ENCODE data around the gene TUBAL3. TPM values are rescaled to one million over a fixed set of nuclear protein-coding genes. Genes with fewer than 3 reads are reported as not detected.

Gene TUBAL3
- total and polyA plus RNA-seq, 4 donors = 0.06 to 0.12 (median 0.06) TPM; not detected in 1

DNA sequence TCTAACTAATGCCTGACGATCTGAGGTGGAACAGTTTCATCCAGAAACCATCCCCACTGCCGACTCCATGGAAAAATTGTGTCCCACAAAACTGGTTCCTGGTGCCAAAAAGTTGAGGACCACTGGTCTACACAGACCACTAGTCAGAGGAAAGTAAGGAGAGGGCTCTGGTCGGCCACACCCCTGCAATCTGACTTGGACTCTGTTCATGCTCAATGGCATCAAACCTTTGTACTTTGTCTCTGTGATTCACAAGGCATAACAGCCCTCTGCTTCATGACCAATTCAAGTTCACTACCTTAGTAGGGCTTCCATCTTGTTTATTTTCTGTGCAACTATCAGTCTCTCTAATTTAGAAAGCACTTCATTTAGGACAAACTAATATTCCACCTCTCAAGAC is 1.8 kb downstream of the TUBAL3 start:
- no peaks in the 10 kb centered on the region for H3K9me3 ChIP-seq (ENCODE audit: control insufficient read depth in 4 of 4, insufficient read depth in 3 of 4, low read length in 3 of 4)
- DNase-seq (no peak), ATAC-seq (ENCODE audit: insufficient read depth, low FRiP score) (no peak)
- WGBS, 2 donors = 87 to 97% methylated on average over 3 of the region's 3 CpGs
- no peaks in the 10 kb centered on the region for H3K27me3 ChIP-seq (ENCODE audit: control insufficient read depth in 3 of 3, insufficient read depth in 3 of 3, low read length in 2 of 3)
- H3K4me3 ChIP-seq = no peak overlapping the region
- TF ChIP-seq, protein P1, sequence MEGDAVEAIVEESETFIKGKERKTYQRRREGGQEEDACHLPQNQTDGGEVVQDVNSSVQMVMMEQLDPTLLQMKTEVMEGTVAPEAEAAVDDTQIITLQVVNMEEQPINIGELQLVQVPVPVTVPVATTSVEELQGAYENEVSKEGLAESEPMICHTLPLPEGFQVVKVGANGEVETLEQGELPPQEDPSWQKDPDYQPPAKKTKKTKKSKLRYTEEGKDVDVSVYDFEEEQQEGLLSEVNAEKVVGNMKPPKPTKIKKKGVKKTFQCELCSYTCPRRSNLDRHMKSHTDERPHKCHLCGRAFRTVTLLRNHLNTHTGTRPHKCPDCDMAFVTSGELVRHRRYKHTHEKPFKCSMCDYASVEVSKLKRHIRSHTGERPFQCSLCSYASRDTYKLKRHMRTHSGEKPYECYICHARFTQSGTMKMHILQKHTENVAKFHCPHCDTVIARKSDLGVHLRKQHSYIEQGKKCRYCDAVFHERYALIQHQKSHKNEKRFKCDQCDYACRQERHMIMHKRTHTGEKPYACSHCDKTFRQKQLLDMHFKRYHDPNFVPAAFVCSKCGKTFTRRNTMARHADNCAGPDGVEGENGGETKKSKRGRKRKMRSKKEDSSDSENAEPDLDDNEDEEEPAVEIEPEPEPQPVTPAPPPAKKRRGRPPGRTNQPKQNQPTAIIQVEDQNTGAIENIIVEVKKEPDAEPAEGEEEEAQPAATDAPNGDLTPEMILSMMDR (IDR thresholded peaks at IDR 0.05; ENCODE audit: control extremely low read depth, extremely low read depth) = no peak
- no peak overlapping the region for H3K9ac ChIP-seq (ENCODE audit: insufficient read depth in 1 of 2, low read length in 2 of 2)
- H3K27ac ChIP-seq (ENCODE audit: low read depth in 1 of 2, low read length in 1 of 2) = no peak overlapping the region
- H3K4me1 ChIP-seq (ENCODE audit: control insufficient read depth in 5 of 5, insufficient read depth in 5 of 5, low read length in 5 of 5) = peaks cover 0 to 4% (median 0%) of the 10 kb centered on the region in 5 donors
- no peaks in the 10 kb centered on the region for H3K36me3 ChIP-seq (ENCODE audit: control insufficient read depth in 4 of 4, insufficient read depth in 4 of 4, low read length in 4 of 4)

DNA sequence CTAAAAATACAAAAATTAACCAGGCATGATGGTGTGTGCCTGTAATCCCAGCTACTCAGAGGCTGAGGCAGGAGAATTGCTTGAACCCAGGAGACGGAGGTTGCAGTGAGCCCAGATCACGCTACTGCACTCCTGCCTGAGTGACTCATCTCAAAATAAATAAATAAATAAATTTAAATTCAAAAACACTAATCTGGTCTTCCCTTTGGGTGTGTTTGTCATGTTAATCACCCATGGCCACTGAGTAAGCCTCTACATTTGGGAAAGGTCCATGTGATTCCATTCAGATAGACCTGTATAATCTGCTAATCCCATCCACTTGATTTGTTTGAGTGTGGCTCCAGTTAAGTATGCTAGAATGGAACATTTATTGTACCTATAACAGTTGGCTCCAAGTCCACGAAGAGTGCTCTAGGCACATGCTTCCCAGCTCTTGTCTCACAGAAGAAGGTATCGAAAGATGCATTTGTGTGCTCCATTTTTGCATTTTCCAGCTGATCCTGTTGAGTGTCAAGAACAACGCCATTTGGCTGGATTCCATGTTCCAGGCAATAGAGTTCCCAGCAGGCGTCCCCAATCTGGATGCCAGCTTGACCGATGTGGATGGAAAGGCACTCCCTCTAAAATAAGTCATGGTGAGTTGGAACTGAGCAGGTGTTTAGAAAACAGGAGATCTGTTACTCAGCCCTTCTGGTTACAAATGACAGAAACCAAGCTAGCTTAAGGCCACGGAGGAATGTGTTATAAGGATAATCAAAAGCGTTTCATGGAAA is 4.0 kb downstream of the TUBAL3 start:
- H3K36me3 ChIP-seq (ENCODE audit: control insufficient read depth in 4 of 4, insufficient read depth in 4 of 4, low read length in 4 of 4) = no peaks in the 10 kb centered on the region
- no peak overlapping the region for H3K9ac ChIP-seq (ENCODE audit: insufficient read depth in 1 of 2, low read length in 2 of 2)
- WGBS, 2 donors = 91 to 96% methylated on average over 9 of the region's 9 CpGs
- ATAC-seq (ENCODE audit: insufficient read depth, low FRiP score) = no peak
- TF ChIP-seq, protein P1 (IDR thresholded peaks at IDR 0.05; ENCODE audit: control extremely low read depth, extremely low read depth) = no peak
- H3K27ac ChIP-seq (ENCODE audit: low read depth in 1 of 2, low read length in 1 of 2) = no peak overlapping the region
- no peaks in the 10 kb centered on the region for H3K9me3 ChIP-seq (ENCODE audit: control insufficient read depth in 4 of 4, insufficient read depth in 3 of 4, low read length in 3 of 4)
- no peak overlapping the region for H3K4me3 ChIP-seq
- H3K4me1 ChIP-seq (ENCODE audit: control insufficient read depth in 5 of 5, insufficient read depth in 5 of 5, low read length in 5 of 5) = peaks cover 0 to 4% (median 0%) of the 10 kb centered on the region in 5 donors
- no peaks in the 10 kb centered on the region for H3K27me3 ChIP-seq (ENCODE audit: control insufficient read depth in 3 of 3, insufficient read depth in 3 of 3, low read length in 2 of 3)
- no peak for DNase-seq

DNA sequence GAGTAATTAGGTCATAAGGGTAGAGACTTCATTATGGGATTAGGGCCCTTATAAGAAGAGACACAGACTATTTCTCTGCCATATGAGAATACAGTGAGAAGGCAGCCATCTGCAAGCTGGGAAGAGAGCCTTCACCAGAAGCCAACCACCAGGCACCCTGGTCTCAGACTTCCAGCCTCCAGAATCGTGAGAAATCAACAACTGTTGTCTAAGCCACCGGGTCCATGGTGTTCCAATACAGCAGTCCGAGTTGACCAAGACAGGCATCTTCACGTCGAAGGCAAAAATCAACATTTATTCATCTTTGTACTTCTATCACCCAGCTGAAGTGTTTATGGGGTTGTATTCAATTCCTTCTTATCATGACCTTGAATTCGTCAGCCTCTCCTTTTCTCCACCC is 5.3 kb downstream of the TUBAL3 start:
- Histone ChIP-seq H3K27ac (ENCODE audit: low read depth in 1 of 2, low read length in 1 of 2) (no peak overlapping the region), H3K9me3 (ENCODE audit: control insufficient read depth in 4 of 4, insufficient read depth in 3 of 4, low read length in 3 of 4) (no peaks in the 10 kb centered on the region), H3K4me3 (no peak overlapping the region), H3K9ac (ENCODE audit: insufficient read depth in 1 of 2, low read length in 2 of 2) (no peak overlapping the region), H3K36me3 (ENCODE audit: control insufficient read depth in 4 of 4, insufficient read depth in 4 of 4, low read length in 4 of 4) (no peaks in the 10 kb centered on the region), H3K27me3 (ENCODE audit: control insufficient read depth in 3 of 3, insufficient read depth in 3 of 3, low read length in 2 of 3) (no peaks in the 10 kb centered on the region), H3K4me1 (ENCODE audit: control insufficient read depth in 5 of 5, insufficient read depth in 5 of 5, low read length in 5 of 5) (peaks cover 0 to 3% (median 0%) of the 10 kb centered on the region in 5 donors)
- ATAC-seq (ENCODE audit: insufficient read depth, low FRiP score) = no peak
- TF ChIP-seq, protein P1 (IDR thresholded peaks at IDR 0.05; ENCODE audit: control extremely low read depth, extremely low read depth) = no peak
- 71 to 80% methylated on average over 6 of the region's 6 CpGs for WGBS, 2 donors
- no peak for DNase-seq
